WTC11 (cell line): ENCODE data around the gene FBXO36.

Experiments used
- ATF1 ChIP-seq: sonication (generic); formaldehyde crosslinking; IDR thresholded peaks from 2 replicates; pipeline ENCODE4 v1.8.1; 2023; ENCODE audit warnings: mild to moderate bottlenecking, moderate library complexity, missing genetic modification reagents
- ATF2 ChIP-seq: sonication (generic); formaldehyde crosslinking; IDR thresholded peaks from 2 replicates; pipeline ENCODE4 v1.8.1; 2022; ENCODE audit warnings: low read depth, missing genetic modification reagents, borderline replicate concordance
- CREB1 ChIP-seq: sonication (generic); formaldehyde crosslinking; IDR thresholded peaks from 2 replicates; pipeline ENCODE4 v1.8.0; 2023; ENCODE audit warnings: mild to moderate bottlenecking, missing genetic modification reagents
- CTCF ChIP-seq: fragments of 200-600 bp; IDR thresholded peaks from 2 replicates; pipeline ENCODE4 v1.8.0; 2022; ENCODE audit warnings: antibody characterized with exemption
- E2F4 ChIP-seq: sonication (generic); formaldehyde crosslinking; IDR thresholded peaks from 2 replicates; pipeline ENCODE4 v1.8.1; 2022; ENCODE audit warnings: low read depth, mild to moderate bottlenecking, moderate library complexity, missing genetic modification reagents, borderline replicate concordance
- GABPB1 ChIP-seq: sonication (generic); formaldehyde crosslinking; IDR thresholded peaks from 2 replicates; pipeline ENCODE4 v1.8.1; 2023; ENCODE audit warnings: mild to moderate bottlenecking, missing genetic modification reagents
- MXD4 ChIP-seq: fragments of 250-450 bp; sonication (Bioruptor Pico); IDR thresholded peaks from 2 replicates; pipeline ENCODE4 v1.8.0; 2021; ENCODE audit warnings: mild to moderate bottlenecking, moderate library complexity, borderline replicate concordance
- NFYB ChIP-seq: sonication (generic); formaldehyde crosslinking; conservative IDR thresholded peaks from 2 replicates; pipeline ENCODE4 v1.8.0; 2022; ENCODE audit warnings: low read depth, missing genetic modification reagents
- NR3C1 ChIP-seq: sonication (generic); formaldehyde crosslinking; conservative IDR thresholded peaks from 2 replicates; pipeline ENCODE4 v1.8.1; 2023; ENCODE audit warnings: low read depth, mild to moderate bottlenecking, missing genetic modification reagents
- PRDM15 ChIP-seq: sonication (generic); formaldehyde crosslinking; IDR thresholded peaks from 2 replicates; pipeline ENCODE4 v1.8.0; 2022; ENCODE audit warnings: missing genetic modification reagents
- SMAD3 ChIP-seq: sonication (generic); formaldehyde crosslinking; IDR thresholded peaks from 2 replicates; pipeline ENCODE4 v1.8.0; 2022; ENCODE audit warnings: missing genetic modification reagents, mild to moderate bottlenecking, borderline replicate concordance
- TCF7 ChIP-seq: sonication (generic); formaldehyde crosslinking; IDR thresholded peaks from 2 replicates; pipeline ENCODE4 v1.8.0; 2022; ENCODE audit warnings: mild to moderate bottlenecking, low read depth, missing genetic modification reagents, moderate library complexity
- USF1 ChIP-seq: sonication (generic); formaldehyde crosslinking; IDR thresholded peaks from 2 replicates; pipeline ENCODE4 v1.8.0; 2022; ENCODE audit warnings: mild to moderate bottlenecking, missing genetic modification reagents

- no peak for TF ChIP-seq TCF7 (CRISPR knock-in tag)
- no peak for TF ChIP-seq CTCF
- TF ChIP-seq ATF1 (CRISPR knock-in tag), result no peak
- TF ChIP-seq USF1 (CRISPR knock-in tag), result no peak
- TF ChIP-seq NFYB, result no peak
- TF ChIP-seq CREB1 (CRISPR knock-in tag), result no peak
- TF ChIP-seq NR3C1, result no peak
- no peak for TF ChIP-seq PRDM15 (CRISPR knock-in tag)
- TF ChIP-seq ATF2 (CRISPR knock-in tag), result no peak
- no peak for TF ChIP-seq SMAD3 (CRISPR knock-in tag)
- no peak for TF ChIP-seq MXD4
- no peak for TF ChIP-seq GABPB1
- no peak for TF ChIP-seq E2F4 (CRISPR knock-in tag)
Measured at GRCh38 chr2:229930656-229931055, 8.4 kb downstream of the FBXO36 start.
